OCI-LY7 (cell line): Measurements from ENCODE around the gene HYI. TPM values are rescaled to one million over a fixed set of nuclear protein-coding genes. Genes with fewer than 3 reads are reported as not detected.
"Not testable (repeated sequence)": the region's sequence is repeated elsewhere in the genome, so short reads cannot be mapped to it uniquely, and the experiment has no call there.

Source experiments
- BruUV-seq: library from RNA; stranded (reverse); fragments of 400-500 nt; replicated peaks from 2 replicates; lab custom pipeline; 2021; lab: Mats Ljungman, UMichigan
- CTCF ChIA-PET: fragments of 300-600 bp; sonication (Branson Sonifier 250); formaldehyde crosslinking; loops from one replicate; lab custom pipeline; 2022; ENCODE audit warnings: antibody characterized with exemption; ENCODE audit not compliant: unreplicated experiment; lab: Charles Lee
- POLR2A ChIA-PET: fragments of 300-600 bp; sonication (Branson Sonifier 250); formaldehyde crosslinking; loops from one replicate; lab custom pipeline; 2022; ENCODE audit warnings: antibody characterized with exemption; lab: Charles Lee
- DNase-seq: peaks from one replicate; pipeline ENCODE4 v3.0.0-alpha.2; 2015; ENCODE audit warnings: low spot score
- H2AFZ ChIP-seq: fragments of 200-600 bp; sonication (generic), shearing (Covaris generic); 2 replicates; pipeline ENCODE4 v1.6.1; 2014; ENCODE audit warnings: mild to moderate bottlenecking, antibody characterized with exemption, low read length, moderate library complexity
- H3K27ac ChIP-seq: fragments of 200-600 bp; sonication (generic); 2 replicates; pipeline ENCODE4 v1.5.1; 2014; ENCODE audit warnings: mixed run types, low read depth, mild to moderate bottlenecking, moderate library complexity, low read length, inconsistent platforms; ENCODE audit not compliant: poor library complexity, severe bottlenecking
- H3K36me3 ChIP-seq: fragments of 200-600 bp; sonication (generic); 2 replicates; pipeline ENCODE4 v1.6.1; 2014; ENCODE audit warnings: mild to moderate bottlenecking, antibody characterized with exemption, low read length, moderate library complexity, mixed read lengths; ENCODE audit not compliant: insufficient read depth
- H3K4me1 ChIP-seq: fragments of 200-600 bp; sonication (generic); 2 replicates; pipeline ENCODE4 v1.5.1; 2014; ENCODE audit warnings: mild to moderate bottlenecking, low read length; ENCODE audit not compliant: insufficient read depth, poor library complexity, severe bottlenecking
- H3K4me2 ChIP-seq: fragments of 200-600 bp; sonication (generic); 2 replicates; pipeline ENCODE4 v1.6.1; 2014; ENCODE audit warnings: mild to moderate bottlenecking, low read length
- H3K4me3 ChIP-seq: fragments of 200-600 bp; sonication (generic); 2 replicates; pipeline ENCODE4 v1.5.1; 2014; ENCODE audit warnings: mild to moderate bottlenecking, low read depth, low read length; ENCODE audit not compliant: poor library complexity, severe bottlenecking
- H3K79me2 ChIP-seq: fragments of 200-600 bp; sonication (generic); 2 replicates; pipeline ENCODE4 v1.6.1; 2016; ENCODE audit warnings: low read depth, mild to moderate bottlenecking, low read length, moderate library complexity, mixed read lengths; ENCODE audit not compliant: insufficient read depth
- H3K9me2 ChIP-seq: fragments of 200-600 bp; sonication (generic); 2 replicates; pipeline ENCODE4 v1.6.1; 2016; ENCODE audit warnings: mild to moderate bottlenecking, low read length, mixed read lengths; ENCODE audit not compliant: insufficient read depth
- H3K9me3 ChIP-seq: fragments of 200-600 bp; sonication (generic); 2 replicates; pipeline ENCODE4 v1.6.1; 2014; ENCODE audit warnings: mild to moderate bottlenecking, mixed run types, low read length, mixed read lengths
- H4K20me1 ChIP-seq: fragments of 200-600 bp; sonication (generic); 2 replicates; pipeline ENCODE4 v1.6.1; 2014; ENCODE audit warnings: mild to moderate bottlenecking, antibody characterized with exemption, low read length, moderate library complexity, mixed read lengths; ENCODE audit not compliant: insufficient read depth
- CTCF ChIP-seq: fragments of 200-600 bp; sonication (generic); conservative IDR thresholded peaks from 2 replicates; pipeline ENCODE4 v1.5.1; 2014; ENCODE audit warnings: mild to moderate bottlenecking, antibody characterized with exemption, low read length, moderate library complexity, mixed read lengths
- EZH2phosphoT487 ChIP-seq: fragments of 200-600 bp; sonication (generic); IDR thresholded peaks from 2 replicates; pipeline ENCODE4 v1.6.1; 2018; ENCODE audit warnings: low read depth, borderline replicate concordance, mild to moderate bottlenecking, mixed run types, antibody characterized with exemption, low read length, moderate library complexity, mixed read lengths
- intact Hi-C: fragments of 100-400 bp; cut with micrococcal nuclease; formaldehyde crosslinking; loops from one replicate; pipeline ENCODE4 v1.10.0; 2022; ENCODE audit not compliant: unreplicated experiment
- total RNA-seq, 2 experiments: library from RNA; depleted of rRNA in 1 of 2; stranded (reverse); fragments of >200 nt in 1 of 2; shearing (Covaris generic) in 1 of 2; gene quantifications; 2 replicates each; pipeline ENCODE4 v1.2.3, GENCODE V29; 2014 to 2022

HYI gene
- total RNA-seq, 2 experiments from 2014 or later, result not detected

GRCh38 chr1:43477716-43478115 lies 24.0 kb upstream of the HYI start:
- intact Hi-C loops, result no loop called here
- no peak overlapping the region for H3K4me2 ChIP-seq
- no peak overlapping the region for H2AFZ ChIP-seq
- CTCF ChIA-PET, result no interaction called here
- no peaks in the 10 kb centered on the region for H4K20me1 ChIP-seq
- TF ChIP-seq EZH2phosphoT487 (no peak), CTCF (no peak)
- H3K4me1 ChIP-seq, result no peaks in the 10 kb centered on the region
- H3K36me3 ChIP-seq, result no peaks in the 10 kb centered on the region
- no peak overlapping the region for H3K27ac ChIP-seq
- BruUV-seq, result no TSS peak
- POLR2A ChIA-PET, result no interaction called here
- no peaks in the 10 kb centered on the region for H3K9me2 ChIP-seq
- no peak overlapping the region for H3K4me3 ChIP-seq
- no peak for DNase-seq
- no peaks in the 10 kb centered on the region for H3K9me3 ChIP-seq
- H3K79me2 ChIP-seq, result no peaks in the 10 kb centered on the region

- BruUV-seq, H3K4me3 ChIP-seq, H3K36me3 ChIP-seq, H3K9me3 ChIP-seq, POLR2A ChIA-PET, H3K4me2 ChIP-seq, CTCF ChIA-PET, H3K27ac ChIP-seq, H2AFZ ChIP-seq, H4K20me1 ChIP-seq, H3K79me2 ChIP-seq, DNase-seq, intact Hi-C loops, H3K9me2 ChIP-seq, H3K4me1 ChIP-seq: not testable (repeated sequence)
Measured at GRCh38 chr1:43475611-43476401, 22.1 kb upstream of the HYI start.

- intact Hi-C loops, result no loop called here
- Histone ChIP-seq H3K4me2 (no peak overlapping the region), H3K27ac (no peak overlapping the region), H4K20me1 (no peaks in the 10 kb centered on the region), H3K36me3 (no peaks in the 10 kb centered on the region), H3K4me3 (no peak overlapping the region), H3K4me1 (no peaks in the 10 kb centered on the region), H3K9me2 (no peaks in the 10 kb centered on the region), H2AFZ (no peak overlapping the region), H3K9me3 (no peaks in the 10 kb centered on the region), H3K79me2 (no peaks in the 10 kb centered on the region)
- CTCF ChIA-PET, result no interaction called here
- POLR2A ChIA-PET, result no interaction called here
- TF ChIP-seq EZH2phosphoT487 (no peak), CTCF (no peak)
- no TSS peak for BruUV-seq
- no peak for DNase-seq
Measured at GRCh38 chr1:43473463-43473862, 19.7 kb upstream of the HYI start.

- H3K4me2 ChIP-seq, POLR2A ChIA-PET, DNase-seq, H2AFZ ChIP-seq, H3K4me1 ChIP-seq, H3K9me3 ChIP-seq, H3K27ac ChIP-seq, intact Hi-C loops, H3K79me2 ChIP-seq, BruUV-seq, H3K4me3 ChIP-seq, CTCF ChIA-PET, H3K9me2 ChIP-seq, H4K20me1 ChIP-seq, H3K36me3 ChIP-seq: not testable (repeated sequence)
Measured at GRCh38 chr1:43472463-43473151, 18.9 kb upstream of the HYI start.
